Ishikawa (cell line): ENCODE data around the gene DOC2A.

Source experiments
- CEBPB ChIP-seq: IDR thresholded peaks from 2 replicates; pipeline ENCODE4 v1.6.1; 2012
- CREB1 ChIP-seq: IDR thresholded peaks from 2 replicates; pipeline ENCODE4 v1.6.1; 2012; ENCODE audit warnings: low read depth
- EGR1 ChIP-seq: IDR thresholded peaks from 2 replicates; pipeline ENCODE4 v1.6.1; 2012
- EP300 ChIP-seq: IDR thresholded peaks from 2 replicates; pipeline ENCODE4 v1.6.1; 2012; ENCODE audit warnings: borderline replicate concordance
- FOXM1 ChIP-seq: IDR thresholded peaks from 2 replicates; pipeline ENCODE4 v1.6.1; 2012; ENCODE audit warnings: low read depth, borderline replicate concordance
- MAX ChIP-seq: IDR thresholded peaks from 2 replicates; pipeline ENCODE4 v1.6.1; 2012
- NFIC ChIP-seq: IDR thresholded peaks from 2 replicates; pipeline ENCODE4 v1.6.1; 2012
- RAD21 ChIP-seq: IDR thresholded peaks from 2 replicates; pipeline ENCODE4 v1.6.1; 2012; ENCODE audit warnings: low read depth
- REST ChIP-seq: IDR thresholded peaks from 2 replicates; pipeline ENCODE4 v1.6.1; 2012; ENCODE audit warnings: low read depth, mild to moderate bottlenecking
- TAF1 ChIP-seq: IDR thresholded peaks from 2 replicates; pipeline ENCODE4 v1.6.1; 2012; ENCODE audit warnings: low read depth, mild to moderate bottlenecking
- TCF12 ChIP-seq: IDR thresholded peaks from 2 replicates; pipeline ENCODE4 v1.6.1; 2012; ENCODE audit warnings: low read depth
- TEAD4 ChIP-seq: IDR thresholded peaks from 2 replicates; pipeline ENCODE4 v1.6.1; 2012
- USF1 ChIP-seq: IDR thresholded peaks from 2 replicates; pipeline ENCODE4 v1.6.1; 2012
- YY1 ChIP-seq: IDR thresholded peaks from 2 replicates; pipeline ENCODE4 v1.6.1; 2012; ENCODE audit warnings: low read depth
- ZBTB7A ChIP-seq: IDR thresholded peaks from 2 replicates; pipeline ENCODE4 v1.6.1; 2012; ENCODE audit warnings: low read depth

Gene DOC2A

GRCh38 chr16:29963021-29963743 lies 47.6 kb downstream of the DOC2A start:
- no peak for TF ChIP-seq RAD21
- no peak for TF ChIP-seq CEBPB
- no peak for TF ChIP-seq REST
- TF ChIP-seq TEAD4 = no peak
- TF ChIP-seq ZBTB7A = no peak
- no peak for TF ChIP-seq EP300
- TF ChIP-seq FOXM1 = no peak
- no peak for TF ChIP-seq EGR1
- TF ChIP-seq TCF12 = no peak
- no peak for TF ChIP-seq USF1
- TF ChIP-seq NFIC = no peak

- TF ChIP-seq CREB1 (no peak), NFIC (no peak), TAF1 (no peak), EP300 (no peak), TEAD4 (no peak), MAX (no peak), FOXM1 (no peak)
Measured at GRCh38 chr16:29962344-29962994, 48.4 kb downstream of the DOC2A start.

- peak; percentile 88 for TF ChIP-seq ZBTB7A
- no peak for TF ChIP-seq REST
- TF ChIP-seq TCF12 = no peak
- peak; percentile 51 for TF ChIP-seq TAF1
- no peak for TF ChIP-seq NFIC
- TF ChIP-seq TEAD4 = no peak
- 0 out of 2 replicates have a peak, but pooled peaks have one; percentile 14 for TF ChIP-seq EP300
- no peak for TF ChIP-seq USF1
- no peak; the same call in 1 of the 2 replicates for TF ChIP-seq RAD21
- peak; percentile 40; the same call in 1 of the 2 replicates for TF ChIP-seq CREB1
- TF ChIP-seq EGR1 = peak; percentile 56
- TF ChIP-seq CEBPB = no peak
- TF ChIP-seq MAX = peak; percentile 76
- TF ChIP-seq YY1 = peak; percentile 43
- TF ChIP-seq FOXM1 = no peak
Measured at GRCh38 chr16:29961479-29962343, 49.1 kb downstream of the DOC2A start, which contains the start of gene TMEM219. TSS of gene TMEM219 (plus strand) at chr16:29962079. CDS start at chr16:29963144, 1,065 bp downstream.

GRCh38 chr16:29961127-29961478 lies 49.7 kb downstream of the DOC2A start:
- no peak for TF ChIP-seq YY1
- TF ChIP-seq TEAD4 = no peak
- no peak for TF ChIP-seq USF1
- no peak for TF ChIP-seq CREB1
- no peak for TF ChIP-seq TCF12
- no peak for TF ChIP-seq NFIC
- TF ChIP-seq ZBTB7A = no peak
- no peak for TF ChIP-seq EP300
- no peak for TF ChIP-seq EGR1
- TF ChIP-seq MAX = no peak
- no peak for TF ChIP-seq FOXM1
- TF ChIP-seq RAD21 = no peak
- no peak for TF ChIP-seq REST
- no peak for TF ChIP-seq TAF1
- TF ChIP-seq CEBPB = no peak
